H9 (cell line): ENCODE results near the gene TFAM. TPM values are rescaled to one million over a fixed set of nuclear protein-coding genes. Genes with fewer than 3 reads are reported as not detected.

Experiments used
- DNase-seq: peaks from one replicate; pipeline ENCODE4 v3.0.0-alpha.2; 2017
- H2AFZ ChIP-seq: one replicate; pipeline ENCODE4 v1.6.1; 2013; ENCODE audit warnings: mild to moderate bottlenecking, low read length, control low read depth, moderate library complexity
- H2AK5ac ChIP-seq: 2 replicates; pipeline ENCODE4 v1.6.1; 2013; ENCODE audit warnings: low read length, control low read depth, mixed read lengths; ENCODE audit not compliant: insufficient read length
- H2BK120ac ChIP-seq: one replicate; pipeline ENCODE4 v1.6.1; 2013; ENCODE audit warnings: low read depth, mild to moderate bottlenecking, low read length, control low read depth, inconsistent platforms; ENCODE audit not compliant: poor library complexity, severe bottlenecking
- H2BK12ac ChIP-seq: 2 replicates; pipeline ENCODE4 v1.6.1; 2013; ENCODE audit warnings: low read length, control low read depth, mixed read lengths, low read depth; ENCODE audit not compliant: insufficient read length
- H2BK15ac ChIP-seq: 2 replicates; pipeline ENCODE4 v1.6.1; 2013; ENCODE audit warnings: low read depth, low read length, control low read depth
- H2BK20ac ChIP-seq: one replicate; pipeline ENCODE4 v1.6.1; 2013; ENCODE audit warnings: low read depth, mild to moderate bottlenecking, low read length, control low read depth, inconsistent platforms; ENCODE audit not compliant: poor library complexity, severe bottlenecking
- H2BK5ac ChIP-seq: 2 replicates; pipeline ENCODE4 v1.6.1; 2013; ENCODE audit warnings: low read length, control low read depth, mixed read lengths; ENCODE audit not compliant: insufficient read length
- H3K14ac ChIP-seq: 2 replicates; pipeline ENCODE4 v1.6.1; 2013; ENCODE audit warnings: low read length, control low read depth; ENCODE audit not compliant: insufficient read depth
- H3K18ac ChIP-seq: 2 replicates; pipeline ENCODE4 v1.6.1; 2013; ENCODE audit warnings: low read depth, mild to moderate bottlenecking, mixed read lengths, low read length, control low read depth; ENCODE audit not compliant: insufficient read length
- H3K23ac ChIP-seq: 2 replicates; pipeline ENCODE4 v1.6.1; 2013; ENCODE audit warnings: low read length, control low read depth, mixed read lengths, low read depth; ENCODE audit not compliant: insufficient read length
- H3K23me2 ChIP-seq: 2 replicates; pipeline ENCODE4 v1.6.1; 2013; ENCODE audit warnings: low read depth, mild to moderate bottlenecking, mixed read lengths, low read length, control low read depth; ENCODE audit not compliant: insufficient read length, poor library complexity, severe bottlenecking
- H3K27ac ChIP-seq: 2 replicates; pipeline ENCODE4 v1.5.1; 2013; ENCODE audit warnings: low read length, control low read depth, mixed read lengths, low read depth; ENCODE audit not compliant: insufficient read length
- H3K27me3 ChIP-seq: 2 replicates; pipeline ENCODE4 v1.6.1; 2013; ENCODE audit warnings: low read length, control low read depth, inconsistent platforms; ENCODE audit not compliant: insufficient read depth
- H3K4ac ChIP-seq: 2 replicates; pipeline ENCODE4 v1.6.1; 2013; ENCODE audit warnings: low read depth, mild to moderate bottlenecking, control low read depth, inconsistent platforms, low read length, moderate library complexity
- H3K4me1 ChIP-seq: 2 replicates; pipeline ENCODE4 v1.6.1; 2013; ENCODE audit warnings: low read length, control low read depth, inconsistent platforms; ENCODE audit not compliant: insufficient read depth
- H3K4me2 ChIP-seq: 2 replicates; pipeline ENCODE4 v1.6.1; 2013; ENCODE audit warnings: low read length, control low read depth, mixed read lengths; ENCODE audit not compliant: insufficient read length, insufficient read depth
- H3K56ac ChIP-seq: 2 replicates; pipeline ENCODE4 v1.6.1; 2013; ENCODE audit warnings: low read depth, mild to moderate bottlenecking, mixed read lengths, low read length, control low read depth; ENCODE audit not compliant: insufficient read length
- H3K79me1 ChIP-seq: 2 replicates; pipeline ENCODE4 v1.6.1; 2013; ENCODE audit warnings: low read depth, mild to moderate bottlenecking, moderate library complexity, low read length, control low read depth, inconsistent platforms; ENCODE audit not compliant: insufficient read depth, poor library complexity, severe bottlenecking
- H3K79me2 ChIP-seq: 2 replicates; pipeline ENCODE4 v1.6.1; 2013; ENCODE audit warnings: low read length, control low read depth, inconsistent platforms; ENCODE audit not compliant: insufficient read depth
- H3K9ac ChIP-seq: 2 replicates; pipeline ENCODE4 v1.6.1; 2013; ENCODE audit warnings: low read length, control low read depth, mixed read lengths; ENCODE audit not compliant: insufficient read length; ENCODE audit errors: extremely low read depth
- H3K9me3 ChIP-seq: one replicate; pipeline ENCODE4 v1.6.1; 2013; ENCODE audit warnings: low read depth, low read length, inconsistent platforms; ENCODE audit not compliant: control insufficient read depth
- H3T11ph ChIP-seq: one replicate; pipeline ENCODE4 v1.6.1; 2013; ENCODE audit warnings: mild to moderate bottlenecking, low read length, control low read depth, inconsistent platforms
- H4K20me1 ChIP-seq: one replicate; pipeline ENCODE4 v1.6.1; 2013; ENCODE audit not compliant: control insufficient read depth, insufficient read length, insufficient read depth
- H4K5ac ChIP-seq: 2 replicates; pipeline ENCODE4 v1.6.1; 2013; ENCODE audit warnings: low read depth, mild to moderate bottlenecking, mixed read lengths, low read length, control low read depth; ENCODE audit not compliant: insufficient read length
- H4K8ac ChIP-seq: replicated peaks from 2 replicates; pipeline ENCODE4 v1.6.1; 2013; ENCODE audit warnings: low read length, control low read depth, mixed read lengths, low read depth; ENCODE audit not compliant: insufficient read length
- H4K91ac ChIP-seq: 2 replicates; pipeline ENCODE4 v1.6.1; 2013; ENCODE audit warnings: low read depth, mild to moderate bottlenecking, moderate library complexity, mixed read lengths, low read length, control low read depth; ENCODE audit not compliant: insufficient read length
- H3K27ac Mint-ChIP-seq, 3 experiments: 2 replicates in 2 of 3; 3 replicates in 1 of 3; pipeline ENCODE4 v1.8.0; 2020 to 2021; ENCODE audit warnings: mixed read lengths in 3 of 3, mild to moderate bottlenecking in 1 of 3, moderate library complexity in 1 of 3
- H3K27me3 Mint-ChIP-seq: 2 replicates; pipeline ENCODE4 v1.8.0; 2021; ENCODE audit warnings: low read depth, mild to moderate bottlenecking, moderate library complexity, mixed read lengths
- H3K36me3 Mint-ChIP-seq, 3 experiments: 2 replicates in 2 of 3; 3 replicates in 1 of 3; pipeline ENCODE4 v1.8.0; 2020 to 2021; ENCODE audit warnings: low read depth in 3 of 3, mixed read lengths in 3 of 3; ENCODE audit not compliant: insufficient read depth in 1 of 3
- H3K4me1 Mint-ChIP-seq, 2 experiments: 2 replicates each; pipeline ENCODE4 v1.8.0; 2020; ENCODE audit warnings: mixed read lengths in 2 of 2
- H3K4me3 Mint-ChIP-seq, 2 experiments: 2 replicates in 1 of 2; 3 replicates in 1 of 2; pipeline ENCODE4 v1.8.0; 2020 to 2021; ENCODE audit warnings: mild to moderate bottlenecking in 2 of 2, mixed read lengths in 2 of 2, moderate library complexity in 1 of 2
- H3K9me3 Mint-ChIP-seq, 2 experiments: 2 replicates in 1 of 2; 3 replicates in 1 of 2; pipeline ENCODE4 v1.8.0; 2020; ENCODE audit warnings: mild to moderate bottlenecking in 2 of 2, mixed read lengths in 2 of 2, moderate library complexity in 1 of 2
- CTCF ChIP-seq: fragments of 200-600 bp; sonication (generic); conservative IDR thresholded peaks from 3 replicates; pipeline ENCODE4 v1.8.0; 2021; ENCODE audit warnings: antibody characterized with exemption, mild to moderate bottlenecking
- WGBS: extraction: QIAGEN DNeasy Blood & Tissue Kit; methylation state at CpG from one replicate; pipeline ENCODE4 v1.1.7; 2013; ENCODE audit warnings: missing lambda C conversion rate, low lambda C conversion rate, mixed read lengths; ENCODE audit not compliant: insufficient read length; ENCODE audit errors: extremely low coverage; 5-methylcytosine and 5-hydroxymethylcytosine counted together
- total RNA-seq: library from RNA; stranded (reverse); gene quantifications from 2 replicates; pipeline ENCODE4 v1.2.1, GENCODE V29; 2021

Gene TFAM
- total RNA-seq, 1 experiment from 2014 or later = 144 TPM

GRCh38 chr10:58438340-58438871, 53.2 kb downstream of the TFAM start:
- Histone ChIP-seq H3K79me2 (no peaks in the 10 kb centered on the region), H2AK5ac (no peak overlapping the region), H2BK12ac (no peak overlapping the region), H4K91ac (no peak overlapping the region), H2BK5ac (no peak overlapping the region), H3K4ac (no peak overlapping the region), H3K9me3 (no peaks in the 10 kb centered on the region), H3K4me2 (no peak overlapping the region), H4K20me1 (no peaks in the 10 kb centered on the region), H3K23ac (no peak overlapping the region), H3K27ac (no peak overlapping the region), H3K18ac (no peak overlapping the region), H3T11ph (no peak overlapping the region), H2BK120ac (no peak overlapping the region), H4K8ac (no peak overlapping the region), H3K56ac (no peak overlapping the region), H2BK15ac (no peak overlapping the region), H2AFZ (no peak overlapping the region), H4K5ac (no peak overlapping the region), H3K9ac (no peak overlapping the region), H3K23me2 (no peaks in the 10 kb centered on the region), H3K79me1 (no peaks in the 10 kb centered on the region), H3K14ac (no peak overlapping the region), H3K27me3 (no peaks in the 10 kb centered on the region), H2BK20ac (no peak overlapping the region), H3K4me1 (peaks cover 5% of the 10 kb centered on the region; the same call in 1 of the 2 replicates)
- no peak for DNase-seq
- Mint-ChIP-seq H3K27ac (no peak overlapping the region), H3K4me3 (no peak overlapping the region), H3K9me3 (peaks cover 4 to 5% of the 10 kb centered on the region in 2 experiments; a peak in 3 of 5 replicates), H3K4me1 (peaks cover 12 to 13% of the 10 kb centered on the region in 2 experiments), H3K27me3 (no peaks in the 10 kb centered on the region), H3K36me3 (no peaks in the 10 kb centered on the region; a peak in 1 of 7 replicates)
- TF ChIP-seq CTCF = no peak
- WGBS = no CpG with 5 or more reads among the region's 3 CpGs
